H1 (cell line): ENCODE data around the gene ANO2. TPM values are rescaled to one million over a fixed set of nuclear protein-coding genes. Genes with fewer than 3 reads are reported as not detected.

Source experiments
- ASH2L ChIP-seq: fragments of 200-600, 300-600 bp; sonication (generic); IDR thresholded peaks from one replicate; pipeline ENCODE4 v1.7.1; 2017; ENCODE audit warnings: low read length
- CREB1 ChIP-seq: IDR thresholded peaks from 2 replicates; pipeline ENCODE4 v1.6.1; 2012; ENCODE audit warnings: inconsistent platforms
- NANOG ChIP-seq: IDR thresholded peaks from 2 replicates; pipeline ENCODE4 v1.6.1; 2011; ENCODE audit warnings: low read length, low read depth, mild to moderate bottlenecking, inconsistent platforms; ENCODE audit not compliant: insufficient read depth, poor library complexity, severe bottlenecking
- YY1 ChIP-seq: IDR thresholded peaks from 2 replicates; pipeline ENCODE4 v1.6.1; 2011; ENCODE audit warnings: low read depth, mild to moderate bottlenecking, low read length
- polyA plus RNA-seq, 7 experiments: library from polyadenylated mRNA; depleted of rRNA in 3 of 7; stranded (reverse) in 5 of 7; unstranded in 2 of 7; fragments of >200 nt in 5 of 7; fragments of 200-250 nt in 2 of 7; gene quantifications; 1 replicate in 5 of 7; 2 replicates in 1 of 7; 4 replicates in 1 of 7; pipeline versions ENCODE4 v1.2.1 to v1.2.3, GENCODE V29; 2011 to 2013; ENCODE audit warnings: missing spikeins in 2 of 7, mixed read lengths in 2 of 7
- total RNA-seq: library from RNA; stranded (reverse); fragmentation: NEBNext Ultra II Directional; extraction: Animal tissue kit (Norgen Biotek cat#: 25700); gene quantifications from 2 replicates; pipeline ENCODE4 v1.2.1, GENCODE V29; 2021

The ANO2 gene
- total and polyA plus RNA-seq, 2 of the 8 experiments (the other 6 are each of a cell fraction or from before 2014, with no cell fraction given), result 1.9 to 5.5 TPM

DNA sequence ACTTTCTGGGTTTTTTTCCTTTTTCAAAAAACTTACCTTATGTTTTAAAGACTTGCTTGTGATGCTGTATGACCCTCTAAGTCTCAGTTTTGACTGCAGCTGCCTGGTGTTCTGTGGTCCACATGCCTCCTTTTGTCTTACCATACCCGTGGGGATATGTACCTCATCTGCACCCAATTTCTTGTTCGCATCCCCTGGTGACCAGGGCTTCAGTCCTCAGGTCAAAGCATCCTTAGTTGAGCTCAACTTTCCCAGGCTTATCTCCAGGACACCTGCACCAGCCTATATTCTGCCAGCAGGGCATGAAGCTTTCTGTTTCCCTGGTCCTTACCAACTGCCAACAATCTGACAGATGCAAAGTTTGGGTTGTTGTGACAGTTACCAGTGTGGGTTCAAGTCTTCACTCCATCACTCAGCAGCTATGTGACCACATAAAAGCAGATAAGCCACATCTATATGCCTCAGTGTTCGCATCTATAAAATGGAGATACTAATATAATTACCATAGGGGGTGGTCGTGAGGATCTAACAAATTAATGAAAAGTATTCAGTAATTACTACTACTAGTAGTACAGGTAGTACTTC, 419.2 kb downstream of the ANO2 start (continued):
- TF ChIP-seq ASH2L (no peak), YY1 (no peak), CREB1 (no peak), NANOG (no peak)
- TF ChIP-seq, all 59 proteins: peak for 0
